Tongue (tissue), 2 donors: Measurements from ENCODE around the gene BCR. TPM values are rescaled to one million over a fixed set of nuclear protein-coding genes. Genes with fewer than 3 reads are reported as not detected.

Experiments
- DNase-seq: peaks from one replicate; pipeline ENCODE4 v3.0.0-alpha.2; 2015
- total RNA-seq: library from RNA; depleted of rRNA; stranded (reverse); fragments of >200 nt; gene quantifications from one replicate; pipeline ENCODE4 v1.2.3, GENCODE V29; 2014

Gene BCR
- total RNA-seq, 1 donor from 2014 or later: 34.7 TPM

- no peak for DNase-seq
These were observed 97.4 kb downstream of the BCR start for GRCh38 chr22:23277583-23278295.

GRCh38 chr22:23278883-23279675, 98.8 kb downstream of the BCR start:
- peak; percentile 46 for DNase-seq

- no peak for DNase-seq
These were observed 99.5 kb downstream of the BCR start for GRCh38 chr22:23279781-23280180.

GRCh38 chr22:23280356-23281052, 100.2 kb downstream of the BCR start:
- no peak for DNase-seq

GRCh38 chr22:23281053-23281405, 100.7 kb downstream of the BCR start:
- no peak for DNase-seq

- DNase-seq: peak; percentile 95
These were observed 101.2 kb downstream of the BCR start for GRCh38 chr22:23281406-23282088.

- peak; percentile 87 for DNase-seq
These were observed 101.8 kb downstream of the BCR start for GRCh38 chr22:23282089-23282501.

- no peak for DNase-seq
These were observed 102.2 kb downstream of the BCR start for GRCh38 chr22:23282516-23282915.

- DNase-seq: no peak
These were observed 102.7 kb downstream of the BCR start for GRCh38 chr22:23282986-23283385.

- no peak for DNase-seq
These were observed 103.5 kb downstream of the BCR start for GRCh38 chr22:23283591-23284503.

GRCh38 chr22:23284504-23285033, 104.3 kb downstream of the BCR start:
- DNase-seq: no peak

GRCh38 chr22:23285236-23285635, 104.9 kb downstream of the BCR start:
- no peak for DNase-seq

GRCh38 chr22:23285734-23286133, 105.4 kb downstream of the BCR start:
- no peak for DNase-seq

GRCh38 chr22:23286296-23286695, 106.0 kb downstream of the BCR start:
- no peak for DNase-seq

GRCh38 chr22:23287136-23288095, 107.1 kb downstream of the BCR start:
- no peak for DNase-seq

- DNase-seq: no peak
These were observed 108.2 kb downstream of the BCR start for GRCh38 chr22:23288301-23289129.

- DNase-seq: no peak
These were observed 108.8 kb downstream of the BCR start for GRCh38 chr22:23289130-23289503.

- DNase-seq: peak; percentile 50
These were observed 109.8 kb downstream of the BCR start for GRCh38 chr22:23289851-23290724.
